ENCODE measurements around the gene BICDL1. TPM values are rescaled to one million over a fixed set of nuclear protein-coding genes. Genes with fewer than 3 reads are reported as not detected.

Gene BICDL1
- total RNA-seq, 4 donors from 2014 or later, result 19.7 to 66.7 (median 44.1) TPM

- H3K9me3 ChIP-seq, result no peaks in the 10 kb centered on the region
- no peak overlapping the region for H3K4me3 ChIP-seq
- H3K27ac ChIP-seq, result no peak overlapping the region
- no peak for DNase-seq
- peaks cover 73 to 100% (median 79%) of the 10 kb centered on the region in 3 donors for H3K36me3 ChIP-seq
- H3K4me1 ChIP-seq, result no peaks in the 10 kb centered on the region
- TF ChIP-seq POLR2A (IDR thresholded peaks at IDR 0.05), result no peak
- no peak for TF ChIP-seq CTCF (IDR thresholded peaks at IDR 0.05)
- no peaks in the 10 kb centered on the region for H3K27me3 ChIP-seq
- intact Hi-C loops (cut with DNase I), result no loop called here
- 85 to 100% methylated on average over 2 to 8 of the region's 20 CpGs for WGBS, 2 donors
Measured at GRCh38 chr12:120134307-120134980, 145.4 kb downstream of the BICDL1 start.

- Histone ChIP-seq H3K27me3 (no peaks in the 10 kb centered on the region), H3K36me3 (peaks cover 70 to 100% (median 82%) of the 10 kb centered on the region in 3 donors), H3K27ac (no peak overlapping the region), H3K4me1 (no peaks in the 10 kb centered on the region), H3K9me3 (no peaks in the 10 kb centered on the region), H3K4me3 (no peak overlapping the region)
- no peak for DNase-seq
- intact Hi-C loops (cut with DNase I), result no loop called here
- 71 to 84% methylated on average over 3 to 6 of the region's 11 CpGs for WGBS, 2 donors
- TF ChIP-seq POLR2A (IDR thresholded peaks at IDR 0.05), result no peak
- no peak for TF ChIP-seq CTCF (IDR thresholded peaks at IDR 0.05)
Measured at GRCh38 chr12:120136093-120136770, 147.2 kb downstream of the BICDL1 start.

GRCh38 chr12:120137833-120138232, 148.8 kb downstream of the BICDL1 start:
- no peak overlapping the region for H3K4me3 ChIP-seq
- H3K9me3 ChIP-seq, result no peaks in the 10 kb centered on the region
- intact Hi-C loops (cut with DNase I), result no loop called here
- peaks cover 70 to 100% (median 83%) of the 10 kb centered on the region in 3 donors for H3K36me3 ChIP-seq
- TF ChIP-seq CTCF (IDR thresholded peaks at IDR 0.05) (no peak), POLR2A (IDR thresholded peaks at IDR 0.05) (no peak)
- 89 to 93% methylated on average over 5 to 8 of the region's 11 CpGs for WGBS, 2 donors
- H3K27ac ChIP-seq, result no peak overlapping the region
- no peak for DNase-seq
- no peaks in the 10 kb centered on the region for H3K4me1 ChIP-seq
- no peaks in the 10 kb centered on the region for H3K27me3 ChIP-seq

GRCh38 chr12:120138366-120138765, 149.3 kb downstream of the BICDL1 start:
- Histone ChIP-seq H3K4me3 (no peak overlapping the region), H3K27me3 (no peaks in the 10 kb centered on the region), H3K27ac (no peak overlapping the region), H3K9me3 (no peaks in the 10 kb centered on the region), H3K36me3 (peaks cover 64 to 100% (median 78%) of the 10 kb centered on the region in 3 donors), H3K4me1 (no peaks in the 10 kb centered on the region)
- intact Hi-C loops (cut with DNase I), result no loop called here
- TF ChIP-seq POLR2A (IDR thresholded peaks at IDR 0.05), result no peak
- TF ChIP-seq CTCF (IDR thresholded peaks at IDR 0.05), result no peak
- DNase-seq, result no peak
- WGBS, 2 donors, result 91 to 94% methylated on average over 8 to 9 of the region's 9 CpGs

- peaks cover 61 to 100% (median 75%) of the 10 kb centered on the region in 3 donors for H3K36me3 ChIP-seq
- 80 to 81% methylated on average over 5 of the region's 5 CpGs for WGBS, 2 donors
Measured at GRCh38 chr12:120139958-120140357, 150.9 kb downstream of the BICDL1 start.

More at GRCh38 chr12:120139958-120140357, 150.9 kb downstream of the BICDL1 start:
- no peak for DNase-seq
- Histone ChIP-seq H3K27ac (no peak overlapping the region), H3K9me3 (no peaks in the 10 kb centered on the region), H3K27me3 (no peaks in the 10 kb centered on the region), H3K4me1 (no peaks in the 10 kb centered on the region), H3K4me3 (no peak overlapping the region)
- no peak for TF ChIP-seq POLR2A (IDR thresholded peaks at IDR 0.05)
- no peak for TF ChIP-seq CTCF (IDR thresholded peaks at IDR 0.05)
- intact Hi-C loops (cut with DNase I), result no loop called here
